ENCODE data around the gene WASF2. TPM values are rescaled to one million over a fixed set of nuclear protein-coding genes. Genes with fewer than 3 reads are reported as not detected.

Gene WASF2
- total and polyA plus RNA-seq, 2 of the 8 experiments (the other 6 are each of a cell fraction or from before 2014, with no cell fraction given) = 32.1 to 86.6 TPM

DNA sequence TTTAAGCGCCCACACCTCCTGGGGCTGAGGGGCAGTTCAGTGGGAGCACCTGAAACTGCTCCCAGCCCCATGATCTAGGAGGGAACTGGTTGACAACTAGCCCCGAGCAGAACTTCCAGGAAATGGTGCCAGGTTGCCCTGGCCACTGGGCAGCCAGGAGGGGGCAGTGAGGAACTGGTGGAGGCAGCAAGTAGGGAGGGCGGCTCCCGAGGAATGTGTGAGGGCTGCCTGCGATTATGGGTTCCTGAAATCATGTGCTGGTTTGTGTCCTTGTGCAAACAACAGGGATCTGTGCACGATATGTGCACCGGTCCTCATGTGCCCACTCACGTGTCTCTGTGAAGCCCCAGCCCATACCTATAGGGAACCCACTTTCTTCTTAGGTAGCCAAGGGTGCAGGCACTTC is 87.6 kb downstream of the WASF2 start:
- Histone ChIP-seq H2BK5ac (ENCODE audit: low read depth, low read length) (peak overlapping the region; percentile 36; the same call in 1 of the 2 replicates), H3K27me3 (replicated peaks in 1 of 4; ENCODE audit: control insufficient read depth in 3 of 4, extremely low read depth in 1 of 4, insufficient read depth in 3 of 4, low read length in 3 of 4) (no peaks in the 10 kb centered on the region), H4K8ac (ENCODE audit: extremely low read depth, insufficient read depth, low read length) (no peak overlapping the region), H2BK15ac (ENCODE audit: low read length) (no peak overlapping the region; the same call in 1 of the 2 replicates), H3K4me3 (ENCODE audit: extremely low read depth in 1 of 4, insufficient read depth in 2 of 4, low read depth in 3 of 4, low read length in 4 of 4) (no peak overlapping the region), H3K18ac (ENCODE audit: extremely low read depth, low read length) (peak overlapping the region; percentile 81; the same call in 1 of the 2 replicates), H3K27ac (ENCODE audit: low read depth, low read length) (peak overlapping the region; percentile 1; the same call in 1 of the 2 replicates), H3K4me2 (ENCODE audit: insufficient read depth in 1 of 2, low read depth in 2 of 2, low read length in 2 of 2) (no peak overlapping the region), H2BK20ac (ENCODE audit: low read length) (no peak overlapping the region), H2BK120ac (replicated peaks; ENCODE audit: low read depth, low read length) (no peak overlapping the region), H4K5ac (ENCODE audit: insufficient read length, low read depth, low read length) (no peak overlapping the region), H4K91ac (replicated peaks; ENCODE audit: insufficient read length, low read length) (no peak overlapping the region), H3K14ac (ENCODE audit: insufficient read length) (no peak overlapping the region), H2BK12ac (ENCODE audit: low read depth, low read length) (peak overlapping the region; percentile 88; the same call in 1 of the 2 replicates), H3K79me2 (ENCODE audit: control insufficient read depth in 1 of 2, insufficient read depth in 2 of 2, low read length in 2 of 2) (no peaks in the 10 kb centered on the region), H2AK5ac (ENCODE audit: low read depth, low read length) (no peak overlapping the region), H3K9me3 (ENCODE audit: insufficient read depth in 2 of 2, low read depth in 1 of 2, low read length in 1 of 2) (no peaks in the 10 kb centered on the region), H3K4me1 (replicated peaks in 1 of 4; ENCODE audit: control insufficient read depth in 3 of 4, insufficient read depth in 4 of 4, low read length in 3 of 4) (peaks cover 13 to 48% (median 22%) of the 10 kb centered on the region in 4 experiments), H3K79me1 (ENCODE audit: low read depth, low read length) (no peaks in the 10 kb centered on the region), H2AFZ (ENCODE audit: low read length) (no peak overlapping the region), H3K4ac (replicated peaks; ENCODE audit: insufficient read length, low read depth, low read length) (no peak overlapping the region), H4K20me1 (replicated peaks in 1 of 2; ENCODE audit: control insufficient read depth in 1 of 2, insufficient read depth in 2 of 2, low read length in 2 of 2) (peaks cover 0 to 4% of the 10 kb centered on the region in 2 experiments), H3K23ac (ENCODE audit: insufficient read length) (no peak overlapping the region), H3K23me2 (ENCODE audit: low read depth, low read length) (no peaks in the 10 kb centered on the region), H3K9ac (replicated peaks in 1 of 4; ENCODE audit: extremely low read depth in 1 of 4, low read depth in 3 of 4, low read length in 3 of 4) (no peak overlapping the region), H3K56ac (replicated peaks; ENCODE audit: insufficient read length, low read depth, low read length) (no peak overlapping the region), H3K36me3 (ENCODE audit: control insufficient read depth in 2 of 4, insufficient read depth in 4 of 4, low read length in 3 of 4) (peaks cover 0 to 4% (median under 1%) of the 10 kb centered on the region in 4 experiments; a peak in 1 of 8 replicates)
- POLR2A ChIA-PET (ENCODE audit: partially characterized antibody) = interaction anchor here (1.0 to 1.9 kb wide), 10 partner anchors 9 to 247 kb away, joined by 3 to 6 read pairs (median 4); partner anchors contain the start of gene SLC9A1
- WGBS, 2 experiments (ENCODE audit: extremely low coverage in 1 of 2, insufficient coverage in 1 of 2, insufficient read length in 1 of 2, insufficient replicate concordance in 2 of 2, low coverage in 1 of 2, low lambda C conversion rate in 2 of 2, missing lambda C conversion rate in 1 of 2) = 81% methylated on average over 8 of the region's 8 CpGs; no CpG with 5 or more reads in 1 of the 2 experiments
- DNase-seq (ENCODE audit: low read depth in 1 of 2, low spot score in 2 of 2) = peak in 1 of 2 experiments; percentile 76
- no peak for FAIRE-seq
- CTCF ChIA-PET (ENCODE audit: partially characterized antibody) = interaction anchor here (0.8 to 37.8 kb wide), 31 partner anchors 8 to 371 kb away, joined by 3 to 863 read pairs (median 5); partner anchors contain the start of genes AHDC1, GPR3, MAP3K6 and STX12
- TF ChIP-seq, protein P1, sequence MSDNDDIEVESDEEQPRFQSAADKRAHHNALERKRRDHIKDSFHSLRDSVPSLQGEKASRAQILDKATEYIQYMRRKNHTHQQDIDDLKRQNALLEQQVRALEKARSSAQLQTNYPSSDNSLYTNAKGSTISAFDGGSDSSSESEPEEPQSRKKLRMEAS (IDR thresholded peaks at IDR 0.05) = no peak
- no peak for TF ChIP-seq TBP (IDR thresholded peaks at IDR 0.05; ENCODE audit: low read depth, low read length)
- no peak for TF ChIP-seq SAP30 (IDR thresholded peaks at IDR 0.05; ENCODE audit: insufficient read depth, insufficient replicate concordance, low read length)
- TF ChIP-seq NANOG (IDR thresholded peaks at IDR 0.05; ENCODE audit: insufficient read depth, low read depth, low read length, poor library complexity, severe bottlenecking) = no peak
- no peak for TF ChIP-seq SP1 (IDR thresholded peaks at IDR 0.05; ENCODE audit: low read depth, low read length)
- no peak for TF ChIP-seq SUZ12 (IDR thresholded peaks at IDR 0.05; ENCODE audit: low read length)
- TF ChIP-seq KDM1A (IDR thresholded peaks at IDR 0.05; ENCODE audit: borderline replicate concordance, low read length) = no peak
- TF ChIP-seq TAF7 (optimal IDR thresholded peaks at IDR 0.05; ENCODE audit: borderline replicate concordance, low read depth, low read length) = no peak
- no peak for TF ChIP-seq CHD2 (IDR thresholded peaks at IDR 0.05; ENCODE audit: low read length)
- TF ChIP-seq POLR2A (IDR thresholded peaks at IDR 0.05; ENCODE audit: control extremely low read depth in 1 of 2, low read depth in 2 of 2, low read length in 2 of 2) = 0 out of 3 replicates have a peak, but pooled peaks of 1 of the 2 experiments have one; percentile 46
- TF ChIP-seq FOSL1 (IDR thresholded peaks at IDR 0.05; ENCODE audit: insufficient read depth, low read depth, low read length) = no peak

All from H1 (cell line).